ENCODE measurements around the gene ERCC6L2.

DNA sequence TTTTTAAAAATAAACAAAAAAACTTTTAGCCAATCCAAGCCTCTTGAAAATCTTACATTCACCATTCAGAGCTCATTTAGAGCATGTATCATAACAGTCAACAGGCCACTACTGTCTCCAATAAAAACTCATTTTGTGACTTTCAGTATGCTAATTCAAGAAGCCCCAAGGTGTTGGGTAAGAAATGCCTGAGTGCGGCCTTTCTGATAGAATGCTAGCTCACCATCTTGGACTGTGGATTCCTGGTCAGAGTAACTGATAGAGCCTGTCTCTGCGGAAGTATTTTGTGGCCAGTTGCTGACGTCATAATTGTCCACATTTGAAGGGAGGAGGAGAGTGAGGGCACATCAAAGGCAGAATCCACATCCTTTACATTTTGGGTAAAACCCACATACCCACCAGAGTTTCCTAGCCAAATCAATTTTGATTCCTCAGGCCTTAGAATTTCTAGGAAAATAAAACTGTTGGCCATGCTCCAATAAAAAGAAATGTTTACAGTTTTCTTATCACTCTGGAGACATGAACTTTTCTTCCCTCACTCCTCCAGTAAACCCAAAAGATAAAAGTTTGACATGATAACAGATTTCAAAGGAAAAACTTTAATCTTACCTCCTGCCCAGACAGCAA is 41.1 kb upstream of the ERCC6L2 start:
- TF ChIP-seq, protein P1, sequence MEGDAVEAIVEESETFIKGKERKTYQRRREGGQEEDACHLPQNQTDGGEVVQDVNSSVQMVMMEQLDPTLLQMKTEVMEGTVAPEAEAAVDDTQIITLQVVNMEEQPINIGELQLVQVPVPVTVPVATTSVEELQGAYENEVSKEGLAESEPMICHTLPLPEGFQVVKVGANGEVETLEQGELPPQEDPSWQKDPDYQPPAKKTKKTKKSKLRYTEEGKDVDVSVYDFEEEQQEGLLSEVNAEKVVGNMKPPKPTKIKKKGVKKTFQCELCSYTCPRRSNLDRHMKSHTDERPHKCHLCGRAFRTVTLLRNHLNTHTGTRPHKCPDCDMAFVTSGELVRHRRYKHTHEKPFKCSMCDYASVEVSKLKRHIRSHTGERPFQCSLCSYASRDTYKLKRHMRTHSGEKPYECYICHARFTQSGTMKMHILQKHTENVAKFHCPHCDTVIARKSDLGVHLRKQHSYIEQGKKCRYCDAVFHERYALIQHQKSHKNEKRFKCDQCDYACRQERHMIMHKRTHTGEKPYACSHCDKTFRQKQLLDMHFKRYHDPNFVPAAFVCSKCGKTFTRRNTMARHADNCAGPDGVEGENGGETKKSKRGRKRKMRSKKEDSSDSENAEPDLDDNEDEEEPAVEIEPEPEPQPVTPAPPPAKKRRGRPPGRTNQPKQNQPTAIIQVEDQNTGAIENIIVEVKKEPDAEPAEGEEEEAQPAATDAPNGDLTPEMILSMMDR (IDR thresholded peaks at IDR 0.05; ENCODE audit: insufficient read depth, low read length, poor library complexity, severe bottlenecking): no peak
- no peak for TF ChIP-seq EZH2phosphoT487 (conservative IDR thresholded peaks at IDR 0.05; ENCODE audit: low read length)

Measured in SU-DHL-6 (cell line).